Glutamatergic neuron (in vitro differentiated cells): Measurements from ENCODE around the gene CDK11B. TPM values are rescaled to one million over a fixed set of nuclear protein-coding genes. Genes with fewer than 3 reads are reported as not detected.

ENCODE experiments used
- DNase-seq: peaks from one replicate; pipeline ENCODE4 v3.0.0; 2022
- H3K27ac Mint-ChIP-seq: one replicate; pipeline ENCODE4 v1.8.0; 2020; ENCODE audit warnings: mild to moderate bottlenecking, mixed read lengths, inconsistent platforms; ENCODE audit not compliant: unreplicated experiment
- H3K27me3 Mint-ChIP-seq: one replicate; pipeline ENCODE4 v1.8.0; 2020; ENCODE audit warnings: mild to moderate bottlenecking, moderate library complexity, mixed read lengths, inconsistent platforms; ENCODE audit not compliant: unreplicated experiment
- H3K36me3 Mint-ChIP-seq: one replicate; pipeline ENCODE4 v1.8.0; 2020; ENCODE audit warnings: mild to moderate bottlenecking, mixed read lengths, inconsistent platforms; ENCODE audit not compliant: unreplicated experiment
- H3K4me1 Mint-ChIP-seq: one replicate; pipeline ENCODE4 v1.8.0; 2020; ENCODE audit warnings: mild to moderate bottlenecking, low read depth, mixed read lengths, inconsistent platforms; ENCODE audit not compliant: unreplicated experiment
- H3K4me3 Mint-ChIP-seq: one replicate; pipeline ENCODE4 v1.8.0; 2020; ENCODE audit warnings: mild to moderate bottlenecking, mixed read lengths, inconsistent platforms; ENCODE audit not compliant: unreplicated experiment
- H3K9me3 Mint-ChIP-seq: one replicate; pipeline ENCODE4 v1.8.0; 2020; ENCODE audit warnings: mild to moderate bottlenecking, moderate library complexity, mixed read lengths, inconsistent platforms; ENCODE audit not compliant: unreplicated experiment
- CTCF ChIP-seq: fragments of 200-600 bp; sonication (generic); IDR thresholded peaks from one replicate; pipeline ENCODE4 v1.5.0; 2021; ENCODE audit not compliant: partially characterized antibody, unreplicated experiment
- total RNA-seq: library from RNA; stranded (reverse); fragmentation: NEBNext Ultra II Directional; extraction: Animal tissue kit (Norgen Biotek cat#: 25700); gene quantifications from one replicate; pipeline ENCODE4 v1.2.1, GENCODE V29; 2021; ENCODE audit not compliant: unreplicated experiment

CDK11B gene
- total RNA-seq, 1 donor from 2014 or later: 32.7 TPM

GRCh38 chr1:1684031-1684681, 25.4 kb upstream of the CDK11B start:
- no peaks in the 10 kb centered on the region for H3K36me3 Mint-ChIP-seq
- peaks cover 12% of the 10 kb centered on the region for H3K4me1 Mint-ChIP-seq
- peaks cover 6% of the 10 kb centered on the region for H3K27me3 Mint-ChIP-seq
- no peak for TF ChIP-seq CTCF
- peaks cover 7% of the 10 kb centered on the region for H3K9me3 Mint-ChIP-seq
- no peak overlapping the region for H3K27ac Mint-ChIP-seq
- H3K4me3 Mint-ChIP-seq: no peak overlapping the region
- no peak for DNase-seq

- TF ChIP-seq CTCF: no peak
- H3K27me3 Mint-ChIP-seq: peaks cover 8% of the 10 kb centered on the region
- DNase-seq: no peak
- H3K4me3 Mint-ChIP-seq: peak overlapping the region; percentile 38
- peaks cover 21% of the 10 kb centered on the region for H3K4me1 Mint-ChIP-seq
- H3K9me3 Mint-ChIP-seq: peaks cover 8% of the 10 kb centered on the region
- no peaks in the 10 kb centered on the region for H3K36me3 Mint-ChIP-seq
- H3K27ac Mint-ChIP-seq: peak overlapping the region; percentile 18
Observed at GRCh38 chr1:1683104-1683905, 24.5 kb upstream of the CDK11B start.

GRCh38 chr1:1680912-1681273, 22.1 kb upstream of the CDK11B start:
- DNase-seq: no peak
- H3K27ac Mint-ChIP-seq: no peak overlapping the region
- H3K4me3 Mint-ChIP-seq: no peak overlapping the region
- no peak for TF ChIP-seq CTCF
- peaks cover 23% of the 10 kb centered on the region for H3K4me1 Mint-ChIP-seq
- no peaks in the 10 kb centered on the region for H3K36me3 Mint-ChIP-seq
- peaks cover 9% of the 10 kb centered on the region for H3K9me3 Mint-ChIP-seq
- peaks cover 8% of the 10 kb centered on the region for H3K27me3 Mint-ChIP-seq

GRCh38 chr1:1680031-1680911, 21.5 kb upstream of the CDK11B start:
- Mint-ChIP-seq H3K9me3 (peaks cover 9% of the 10 kb centered on the region), H3K4me3 (no peak overlapping the region), H3K27me3 (peaks cover 8% of the 10 kb centered on the region), H3K36me3 (no peaks in the 10 kb centered on the region), H3K4me1 (peaks cover 23% of the 10 kb centered on the region), H3K27ac (no peak overlapping the region)
- TF ChIP-seq CTCF: no peak
- no peak for DNase-seq
